Occipital lobe (tissue), 2 donors: Measurements from ENCODE around the gene PARN. TPM values are rescaled to one million over a fixed set of nuclear protein-coding genes. Genes with fewer than 3 reads are reported as not detected.
"Not testable (repeated sequence)": the region's sequence is repeated elsewhere in the genome, so short reads cannot be mapped to it uniquely, and the experiment has no call there.

Source experiments
- DNase-seq: peaks from one replicate; lab custom pipeline; 2025; lab: John Stamatoyannopoulos, UW
- total RNA-seq: library from RNA; depleted of rRNA; stranded (reverse); fragments of >200 nt; gene quantifications from one replicate; pipeline ENCODE4 v1.2.3, GENCODE V29; 2014

PARN gene
- total RNA-seq, 1 donor from 2014 or later, result 25.6 TPM

DNA sequence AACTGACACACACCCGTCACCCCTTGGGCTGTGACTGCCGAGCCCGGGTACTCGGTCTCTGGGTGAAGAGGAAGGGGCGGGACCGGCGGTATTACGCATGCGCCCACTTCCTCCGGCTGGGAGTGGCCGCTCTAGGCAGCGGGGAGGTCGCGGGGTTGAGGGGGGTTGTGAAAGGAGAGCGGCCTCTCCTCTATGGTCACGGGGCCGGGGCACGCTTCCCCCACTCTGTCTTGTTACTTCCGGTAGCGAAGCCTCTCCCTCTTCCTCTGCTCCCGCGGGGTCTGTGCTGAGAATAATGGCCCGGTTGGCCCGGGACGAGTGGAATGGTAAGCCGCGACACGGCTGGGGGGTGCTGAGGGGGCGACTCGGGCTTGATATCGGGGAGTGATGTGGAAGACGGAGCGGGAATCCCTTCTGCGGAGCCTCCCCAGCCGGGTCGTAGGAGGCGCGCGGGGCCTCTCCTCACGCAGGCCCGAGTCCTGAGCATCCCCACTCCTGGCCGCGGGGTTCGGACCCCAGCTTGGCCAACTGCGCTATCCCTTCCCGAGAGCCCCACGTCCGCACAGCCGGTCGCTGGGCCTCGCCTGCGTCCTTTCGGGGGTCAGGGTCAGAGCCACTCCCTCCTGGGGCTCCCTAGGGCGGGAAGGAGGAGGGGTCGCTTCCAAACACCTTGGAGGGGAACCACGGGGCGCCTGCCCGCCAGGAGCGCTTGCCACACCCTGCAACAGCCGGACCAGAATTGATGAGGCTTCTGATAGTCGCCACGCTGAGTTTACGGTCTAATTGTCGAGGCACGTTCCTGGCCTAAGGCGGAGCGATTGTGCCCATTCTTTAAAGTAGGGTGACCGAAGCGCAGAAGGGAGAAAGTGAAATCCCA is 2.9 kb upstream of the PARN start, which contains the start of gene BFAR:
BFAR (plus strand) TSS at position 259 of the 877 bp plus-strand sequence. CDS start 11,396 bp downstream, outside the sequence.
- peak; percentile 98 for DNase-seq

DNA sequence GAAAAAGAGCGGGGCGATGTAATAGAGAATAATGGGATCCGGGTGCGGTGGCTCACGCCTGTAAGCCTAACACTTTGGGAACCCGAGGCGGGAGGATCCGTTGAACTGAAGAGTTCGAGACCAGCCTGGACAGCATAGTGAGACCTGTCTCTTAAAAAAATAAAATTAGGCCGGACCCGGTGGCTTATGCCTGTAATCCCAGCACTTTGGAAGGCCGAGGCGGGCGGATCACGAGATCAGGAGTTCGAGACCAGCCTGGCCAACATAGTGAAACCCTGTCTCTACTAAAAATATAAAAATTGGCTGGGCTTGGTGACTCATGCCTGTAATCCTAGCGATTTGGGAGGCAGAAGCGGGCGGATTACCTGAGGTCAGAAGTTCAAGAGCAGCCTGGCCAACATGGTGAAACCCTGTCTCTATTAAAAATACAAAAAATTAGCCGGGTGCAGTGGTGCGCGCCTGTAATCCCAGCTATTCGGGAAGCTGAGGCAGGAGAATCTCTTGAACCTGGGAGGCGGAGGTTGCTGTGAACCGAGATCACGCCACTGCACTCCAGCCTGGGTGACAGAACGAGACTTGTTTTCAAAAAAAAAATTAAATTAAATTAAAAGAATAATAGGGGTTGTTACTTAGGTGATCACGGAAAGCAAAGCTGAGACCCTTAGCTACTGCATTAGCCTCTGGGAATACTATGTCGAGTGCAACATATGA is 715 bp upstream of the PARN start:
- DNase-seq, result not testable (repeated sequence)

DNA sequence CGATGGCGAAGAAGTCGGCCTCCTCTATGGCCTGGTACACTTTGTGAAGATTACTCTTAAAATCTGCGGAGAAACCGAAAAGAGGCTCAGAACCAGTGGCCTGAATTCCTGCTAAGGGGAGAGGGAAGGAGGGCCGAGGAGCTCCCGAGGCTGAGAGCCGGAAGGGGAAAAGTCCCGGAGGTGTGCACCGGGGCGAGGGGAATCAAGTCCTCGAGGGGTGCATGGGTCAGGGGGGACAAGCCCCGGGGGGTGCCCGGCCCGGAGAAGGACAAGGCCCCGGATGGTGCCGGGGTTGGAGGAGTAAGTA is 495 bp downstream of the PARN start:
- no peak for DNase-seq

DNA sequence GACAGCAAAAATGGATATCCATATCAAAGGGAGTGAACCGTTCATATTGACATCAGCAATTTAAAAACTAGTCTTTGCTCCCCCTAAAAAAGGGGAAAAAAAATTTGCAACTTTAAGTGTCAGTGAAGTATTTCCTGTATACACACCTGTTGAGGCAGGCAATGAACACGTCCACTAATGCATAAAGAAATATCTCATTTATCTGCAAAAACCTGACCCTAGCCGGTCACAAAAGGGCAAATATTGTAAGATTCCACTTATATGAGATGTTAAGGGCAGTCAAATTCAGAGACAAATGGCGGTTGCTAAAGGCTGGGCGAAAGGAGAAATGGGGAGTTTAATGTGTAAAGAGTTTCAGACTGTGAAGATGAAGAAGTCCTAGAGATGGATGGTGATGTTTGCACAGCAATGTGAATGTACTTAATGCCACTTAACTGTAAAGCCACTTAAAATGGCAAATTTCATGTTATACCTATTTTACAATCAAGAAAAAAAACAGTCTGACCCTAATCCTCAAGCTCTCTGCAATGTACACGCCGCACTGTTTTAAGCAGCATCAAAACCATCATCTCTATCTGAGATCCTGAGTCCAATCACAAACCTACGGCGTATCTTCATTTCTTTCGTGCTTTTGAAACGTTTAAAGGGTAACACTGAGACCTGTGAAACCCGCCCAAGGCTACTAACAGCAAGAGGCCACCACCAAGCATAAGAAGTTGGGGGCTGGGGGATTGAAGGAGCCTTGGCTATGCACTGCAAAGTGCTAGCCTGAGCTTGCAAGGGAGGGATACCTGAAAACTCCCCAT is 1.1 kb downstream of the PARN start:
- DNase-seq, result no peak

DNA sequence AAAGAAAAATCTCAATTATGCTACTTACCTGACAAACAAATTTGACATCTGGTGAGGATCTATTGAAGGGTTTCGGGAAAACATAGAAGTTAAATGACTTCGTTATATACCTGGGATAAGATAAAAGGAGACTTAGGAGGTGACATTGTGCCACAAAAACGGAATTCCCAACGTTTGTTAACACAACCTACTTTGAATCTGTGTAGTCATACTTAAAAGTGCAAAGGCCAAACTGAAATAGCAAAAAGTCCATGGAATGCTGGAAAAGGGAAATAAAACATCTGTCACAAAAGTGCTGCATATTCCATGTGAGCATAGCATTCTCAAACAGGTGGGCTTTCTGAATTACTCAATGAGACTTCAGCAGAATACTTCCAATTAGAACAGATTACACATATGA is 3.0 kb downstream of the PARN start:
- no peak for DNase-seq

DNA sequence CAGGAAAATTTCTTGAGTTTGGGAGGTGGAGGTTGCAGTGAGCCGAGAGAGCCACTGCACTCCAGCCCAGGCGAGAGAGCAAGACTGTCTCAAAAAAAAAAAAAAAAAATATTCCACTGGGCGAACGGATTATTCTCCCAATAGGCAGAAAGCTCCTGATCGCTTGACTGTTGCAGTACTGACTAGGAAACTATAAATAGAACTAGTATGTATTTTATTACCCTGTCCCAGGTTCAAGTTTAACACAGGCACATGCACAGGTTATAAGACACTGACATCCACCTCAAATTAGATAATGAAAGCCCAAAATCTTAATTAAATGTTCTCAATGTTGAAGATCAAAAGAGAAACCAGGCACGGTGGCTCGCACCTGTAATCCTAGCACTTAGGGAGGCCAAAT is 11.5 kb downstream of the PARN start:
- DNase-seq, result no peak

DNA sequence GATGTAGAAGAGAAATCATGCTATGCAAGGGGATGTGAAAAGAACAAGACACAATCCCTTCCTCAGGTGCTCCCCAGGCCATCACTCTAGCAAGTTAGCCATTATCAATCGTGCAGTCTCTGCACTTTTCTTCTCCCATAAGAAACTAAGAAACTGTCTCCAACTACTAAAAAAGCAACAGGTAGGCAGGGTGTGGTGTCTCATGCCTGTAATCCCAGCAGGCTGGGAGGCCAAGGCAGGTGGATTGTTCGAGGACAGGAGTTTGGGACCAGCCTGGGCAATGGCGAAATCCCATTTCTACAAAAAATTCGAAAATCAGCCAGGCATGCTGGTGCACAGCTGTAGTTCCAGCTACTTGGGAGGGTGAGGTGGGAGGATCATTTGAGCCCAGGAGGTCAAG is 13.8 kb downstream of the PARN start:
- no peak for DNase-seq

DNA sequence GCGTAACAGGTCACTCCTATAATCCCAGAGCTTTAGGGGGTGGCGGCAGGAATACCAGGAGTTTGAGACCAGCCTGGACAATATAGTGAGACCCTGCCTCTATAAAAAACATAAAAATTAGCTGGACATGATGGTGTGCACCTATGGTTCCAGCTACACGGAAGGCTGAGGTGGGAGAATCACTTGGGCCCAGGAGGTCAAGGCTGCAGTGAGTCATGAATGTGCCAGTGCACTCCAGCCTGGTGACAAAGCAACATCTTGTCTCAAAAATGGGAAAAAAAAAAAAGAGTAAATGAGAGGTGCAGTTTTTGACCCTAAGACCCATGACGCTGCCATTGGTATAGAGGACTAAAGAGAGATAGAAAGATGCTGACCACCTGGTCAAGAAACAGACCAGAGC is 16.1 kb downstream of the PARN start:
- DNase-seq, result no peak

DNA sequence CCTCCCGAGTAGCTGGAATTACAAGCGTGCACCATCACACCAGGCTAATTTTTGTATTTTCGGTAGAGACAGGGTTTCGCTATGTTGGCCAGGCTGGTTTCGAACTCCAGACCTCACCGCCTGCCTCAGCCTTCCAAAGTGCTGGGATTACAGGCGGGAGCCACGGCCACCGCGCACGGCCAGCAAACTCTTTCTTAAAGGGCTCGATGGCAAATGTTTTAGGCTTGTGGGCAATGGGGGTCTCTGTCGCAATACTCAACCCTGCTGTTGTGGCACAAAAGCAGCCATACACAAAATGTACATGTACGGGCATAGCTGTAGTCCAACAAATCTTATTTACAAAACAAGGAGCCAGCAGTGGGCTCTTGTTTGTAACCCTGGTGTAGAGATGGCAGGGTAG is 18.4 kb downstream of the PARN start:
- no peak for DNase-seq

DNA sequence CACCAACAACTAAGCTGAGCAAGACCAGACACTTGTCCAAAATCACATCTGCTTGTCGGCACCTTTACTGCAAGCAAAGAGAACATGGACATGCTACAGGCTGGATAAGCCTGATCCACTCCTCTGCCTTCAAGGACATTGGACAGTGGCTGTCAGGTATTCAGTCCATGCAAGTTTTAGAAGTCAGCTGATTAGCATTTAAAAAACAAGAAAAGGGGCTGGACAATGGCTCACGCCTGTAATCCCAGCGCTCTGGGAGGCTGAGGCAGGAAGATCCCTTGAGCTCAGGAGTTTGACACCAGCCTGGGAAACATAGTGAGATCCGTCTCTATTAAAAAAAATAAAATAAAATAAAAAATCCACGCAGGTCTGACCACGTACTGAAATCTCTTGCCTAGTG is 20.3 kb downstream of the PARN start:
- no peak for DNase-seq

DNA sequence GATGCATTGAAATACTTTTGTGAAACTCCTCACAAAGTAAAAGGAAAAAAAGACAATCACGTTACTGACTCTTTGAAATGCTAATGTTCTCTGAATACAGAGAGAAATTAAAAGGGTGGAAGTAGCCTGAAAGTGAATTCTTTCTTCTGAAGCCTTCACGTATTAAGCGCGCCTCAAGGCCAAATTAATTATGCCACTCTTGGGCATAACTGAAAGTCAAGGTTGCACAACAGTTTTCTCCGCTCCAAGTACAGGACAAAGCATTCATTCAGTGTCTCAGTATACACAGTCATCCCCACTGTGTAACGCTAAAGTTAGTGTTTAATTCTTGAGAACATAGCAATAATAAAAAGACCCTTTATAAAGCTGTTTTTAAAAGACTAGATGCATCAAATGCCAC is 21.5 kb downstream of the PARN start:
- DNase-seq, result no peak

DNA sequence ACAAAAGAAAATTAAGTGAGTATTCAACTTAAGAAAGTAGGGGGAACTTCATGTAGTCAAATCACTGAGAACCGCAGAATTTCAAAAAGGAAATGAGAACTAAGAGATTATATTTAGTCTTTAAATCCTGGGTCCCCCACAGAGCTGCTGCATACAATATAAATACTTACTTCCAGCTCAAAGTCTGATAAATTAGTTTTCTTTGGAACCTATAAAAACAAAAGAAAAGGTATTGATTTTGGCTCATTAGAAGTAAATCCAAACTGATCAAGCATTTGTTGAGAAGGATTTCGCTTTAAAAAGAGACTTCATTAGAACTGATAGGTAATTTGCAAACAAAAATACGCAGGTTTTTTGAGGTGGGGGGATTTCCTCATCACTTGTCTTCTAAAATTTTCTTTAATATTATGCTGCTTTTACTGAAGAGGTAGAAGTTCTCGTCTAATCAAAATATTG is 21.9 kb downstream of the PARN start:
- no peak for DNase-seq

DNA sequence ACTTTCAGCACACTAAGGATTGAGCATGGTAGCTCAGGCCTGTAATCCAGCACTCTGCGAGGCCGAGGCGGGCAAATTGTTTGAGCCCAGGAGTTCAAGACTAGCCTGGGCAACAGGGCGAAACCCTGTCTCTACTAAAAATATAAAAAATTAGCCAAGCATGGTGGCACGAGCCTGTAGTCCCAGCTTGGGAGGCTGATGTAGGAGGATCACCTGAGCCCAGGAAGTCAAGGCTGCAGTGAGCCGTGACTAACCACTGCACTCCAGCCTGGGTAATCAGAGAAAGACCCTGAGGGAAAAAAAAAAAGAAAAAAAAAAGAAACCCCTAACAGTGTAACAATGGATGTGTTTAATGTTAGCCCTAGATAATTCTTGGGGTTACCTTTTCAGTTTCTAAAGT is 24.0 kb downstream of the PARN start:
- DNase-seq, result no peak

DNA sequence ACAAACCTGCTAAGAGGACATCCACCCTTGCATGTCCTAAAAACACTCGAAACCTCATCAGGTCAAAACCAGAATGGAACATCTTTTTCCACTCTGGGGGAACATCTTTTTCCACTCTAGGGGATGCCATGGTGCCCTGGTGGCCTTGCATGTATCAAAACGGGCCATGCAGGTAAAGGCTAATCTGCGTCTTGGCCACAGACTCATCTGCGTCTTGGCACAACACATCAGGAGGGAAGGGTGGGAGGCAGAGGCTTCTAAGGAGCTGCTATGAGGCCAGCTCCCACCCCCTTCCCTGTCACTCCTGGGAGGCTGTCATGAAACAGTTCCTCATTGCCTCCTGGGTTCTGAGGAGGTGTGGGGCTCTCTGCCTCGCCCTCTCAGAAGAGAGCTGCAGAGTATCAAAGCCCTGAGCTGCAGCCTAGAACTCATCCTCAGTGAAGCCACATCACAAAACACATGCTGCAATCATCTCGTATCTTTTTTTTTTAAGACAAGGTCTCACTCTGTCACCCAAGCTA is 27.6 kb downstream of the PARN start:
- no peak for DNase-seq

DNA sequence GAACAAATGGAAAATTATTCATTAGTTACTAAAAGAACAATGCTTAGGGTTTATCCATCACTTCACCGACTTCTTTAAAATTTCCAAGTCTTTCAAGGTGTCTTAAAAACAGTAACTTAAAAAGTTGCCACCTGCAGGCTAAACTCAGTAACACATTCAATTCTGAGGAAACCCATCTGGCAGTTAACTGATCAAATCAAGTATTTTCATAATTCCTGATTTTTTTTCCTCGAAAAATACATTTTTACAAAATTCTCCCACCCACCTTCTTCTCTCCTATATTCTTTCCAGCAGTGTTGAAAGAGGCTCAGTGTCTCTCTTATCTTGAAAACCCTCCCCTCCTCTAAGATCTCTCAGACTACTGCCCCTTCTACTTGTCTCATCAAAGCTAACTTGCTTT is 29.9 kb downstream of the PARN start:
- DNase-seq, result no peak

DNA sequence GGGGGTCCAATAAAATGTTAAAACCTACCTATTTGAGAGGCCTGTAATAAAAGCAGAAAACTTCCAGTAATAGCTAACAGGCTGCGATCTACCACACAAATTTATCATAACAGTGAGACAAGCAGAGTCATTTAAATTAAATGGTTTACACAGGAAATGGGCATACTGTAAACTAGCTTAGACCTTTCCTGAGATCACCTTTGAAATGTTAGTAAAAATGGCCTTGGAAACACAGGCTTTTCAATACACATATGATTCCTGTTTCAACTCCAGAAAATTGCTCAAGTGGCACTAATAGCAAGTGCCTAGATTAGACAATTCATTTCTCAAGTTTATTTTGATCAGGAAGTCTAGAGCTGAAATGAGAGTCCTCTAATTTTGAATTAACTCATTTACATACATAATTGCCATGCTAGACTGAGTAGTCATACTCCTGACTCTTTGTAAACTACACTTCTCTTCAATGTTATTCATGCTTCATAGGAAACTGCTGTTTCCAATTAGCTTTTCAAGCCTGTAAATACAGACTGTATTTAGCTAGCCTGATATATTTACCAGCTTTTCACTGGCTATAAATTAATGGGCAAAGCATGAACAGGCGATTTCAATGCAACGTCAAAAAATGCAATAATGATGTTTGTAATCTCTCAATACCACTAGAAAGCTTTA is 43.3 kb downstream of the PARN start:
- no peak for DNase-seq

DNA sequence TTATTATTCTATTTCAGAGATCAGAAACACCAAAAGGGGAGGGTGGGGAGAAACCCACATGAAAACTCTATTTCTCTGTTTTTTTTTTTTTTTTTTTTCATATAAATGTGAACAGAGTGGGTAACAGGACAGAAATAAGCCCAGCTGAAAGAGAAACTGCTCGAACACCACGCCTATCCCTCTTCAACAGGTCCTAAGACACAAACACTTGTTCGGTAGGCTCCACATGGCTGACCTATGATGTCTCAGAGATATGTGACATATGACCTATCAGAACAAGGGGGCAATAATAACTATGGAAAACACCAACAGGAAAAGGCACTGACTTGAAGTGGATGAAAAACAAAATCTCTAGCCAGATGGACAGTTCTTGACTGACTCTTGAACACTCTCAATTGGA is 44.8 kb downstream of the PARN start:
- no peak for DNase-seq

DNA sequence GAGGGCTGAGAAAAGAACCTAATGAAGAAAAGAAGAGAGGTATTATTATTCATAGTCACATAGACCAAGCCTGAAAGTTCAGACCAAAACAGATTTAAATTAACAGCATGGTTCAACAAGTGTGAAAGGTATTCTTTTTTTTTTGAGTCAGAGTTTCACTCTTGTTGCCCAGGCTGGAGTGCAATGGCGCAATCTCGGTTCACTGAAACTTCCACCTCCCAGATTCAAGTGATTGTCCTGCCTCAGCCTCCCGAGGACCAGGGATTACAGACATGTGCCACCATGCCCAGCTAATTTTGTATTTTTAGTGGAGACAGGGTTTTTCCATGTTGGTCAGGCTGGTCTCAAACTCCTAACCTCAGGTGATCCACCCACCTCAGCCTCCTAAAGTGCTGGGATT is 49.1 kb downstream of the PARN start:
- not testable (repeated sequence) for DNase-seq

DNA sequence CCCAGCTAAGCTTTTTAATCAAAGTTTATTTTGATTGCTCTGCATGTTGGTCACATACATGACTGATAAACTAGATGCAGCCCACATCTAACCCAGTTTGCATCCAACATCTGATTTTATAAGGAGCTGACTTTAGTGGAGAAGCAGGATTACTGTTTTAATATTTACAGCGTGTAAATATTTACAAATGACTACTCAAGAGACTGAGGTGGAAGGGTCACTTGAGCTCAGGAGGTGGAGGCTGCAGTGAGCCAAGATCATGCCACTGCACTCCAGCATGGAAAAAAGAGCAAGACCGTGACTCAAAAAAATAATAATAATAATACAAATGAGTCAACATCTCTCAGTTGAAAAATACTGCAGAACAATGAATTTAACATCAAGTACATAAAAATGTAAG is 50.8 kb downstream of the PARN start:
- DNase-seq, result no peak

DNA sequence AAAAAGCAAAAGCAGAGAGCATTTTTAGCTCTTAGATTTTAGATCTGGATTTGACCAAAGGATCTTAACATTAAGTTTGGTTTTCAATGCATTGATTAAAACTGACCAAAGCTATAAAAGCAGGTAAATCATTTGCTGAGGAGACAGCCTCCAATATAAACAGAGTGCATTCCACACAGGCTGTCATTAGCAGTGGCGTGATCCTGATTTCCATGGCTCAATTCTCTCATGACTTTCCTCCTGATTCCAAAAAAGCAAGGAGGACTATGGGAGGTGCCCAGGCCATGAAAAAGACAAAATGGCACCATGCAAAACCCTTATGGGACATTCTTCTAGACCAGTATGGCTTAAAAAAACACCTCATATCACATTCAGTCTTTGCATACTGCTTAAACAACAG is 53.5 kb downstream of the PARN start:
- no peak for DNase-seq

DNA sequence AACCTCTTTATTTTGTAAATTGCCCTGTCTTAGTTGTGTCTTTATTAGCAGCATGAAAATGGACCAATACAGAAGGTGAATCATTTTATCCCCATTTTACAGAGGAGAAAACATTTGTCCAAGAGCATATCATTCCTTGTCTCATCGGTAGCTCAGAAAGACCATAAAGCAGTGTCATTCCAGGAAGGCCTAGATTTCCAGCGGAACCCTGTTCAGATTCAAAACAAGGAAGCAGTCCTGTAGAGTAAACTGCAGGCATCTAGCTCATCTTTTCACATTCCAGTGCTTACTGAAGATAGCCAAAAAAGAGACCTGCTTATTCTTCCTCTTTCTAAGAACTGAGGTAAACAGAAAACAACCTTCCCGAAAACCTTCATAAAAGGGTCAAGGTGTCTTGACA is 54.0 kb downstream of the PARN start:
- DNase-seq, result no peak
